Stimulated activated CD8-positive, alpha-beta memory T cell treated with anti-CD3 and anti-CD28 coated beads, Interleukin-4, amount 100 ng/mL, for 1 hour (primary cell): ENCODE measurements around the gene GABRD.
"Not testable (repeated sequence)": the region's sequence is repeated elsewhere in the genome, so short reads cannot be mapped to it uniquely, and the experiment has no call there.

Source experiments
- DNase-seq, 2 donors: peaks; one replicate each; pipeline ENCODE4 v3.0.0-alpha.2; 2020; ENCODE audit warnings: low read depth in 2 of 2, low spot score in 1 of 2

GABRD gene

GRCh38 chr1:2019172-2019543 lies at the start of gene GABRD:
GABRD (plus strand) TSS chr1:2019345; CDS start chr1:2019424, 79 bp downstream.
- DNase-seq = no peak

DNA sequence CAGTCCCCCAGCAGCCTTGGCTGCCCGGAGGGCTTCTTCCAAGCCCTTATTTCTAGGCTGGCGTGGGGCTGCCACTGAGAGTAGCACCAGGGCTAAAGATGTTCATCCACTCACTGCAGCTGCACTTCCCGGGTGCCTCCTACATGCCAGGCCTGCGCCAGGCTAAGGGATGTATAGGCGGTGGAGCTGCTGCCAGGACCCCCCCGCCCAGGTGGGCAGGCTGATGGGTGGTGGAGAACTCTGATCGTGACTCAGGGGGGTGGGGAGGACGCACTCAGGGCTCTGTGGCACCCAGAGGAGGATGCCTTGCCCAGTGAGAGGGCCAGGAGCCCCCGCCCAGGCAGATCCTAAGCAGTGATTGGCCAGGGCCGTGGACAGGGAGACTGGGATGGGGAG lies 49.6 kb upstream of the GABRD start:
- no peak for DNase-seq

DNA sequence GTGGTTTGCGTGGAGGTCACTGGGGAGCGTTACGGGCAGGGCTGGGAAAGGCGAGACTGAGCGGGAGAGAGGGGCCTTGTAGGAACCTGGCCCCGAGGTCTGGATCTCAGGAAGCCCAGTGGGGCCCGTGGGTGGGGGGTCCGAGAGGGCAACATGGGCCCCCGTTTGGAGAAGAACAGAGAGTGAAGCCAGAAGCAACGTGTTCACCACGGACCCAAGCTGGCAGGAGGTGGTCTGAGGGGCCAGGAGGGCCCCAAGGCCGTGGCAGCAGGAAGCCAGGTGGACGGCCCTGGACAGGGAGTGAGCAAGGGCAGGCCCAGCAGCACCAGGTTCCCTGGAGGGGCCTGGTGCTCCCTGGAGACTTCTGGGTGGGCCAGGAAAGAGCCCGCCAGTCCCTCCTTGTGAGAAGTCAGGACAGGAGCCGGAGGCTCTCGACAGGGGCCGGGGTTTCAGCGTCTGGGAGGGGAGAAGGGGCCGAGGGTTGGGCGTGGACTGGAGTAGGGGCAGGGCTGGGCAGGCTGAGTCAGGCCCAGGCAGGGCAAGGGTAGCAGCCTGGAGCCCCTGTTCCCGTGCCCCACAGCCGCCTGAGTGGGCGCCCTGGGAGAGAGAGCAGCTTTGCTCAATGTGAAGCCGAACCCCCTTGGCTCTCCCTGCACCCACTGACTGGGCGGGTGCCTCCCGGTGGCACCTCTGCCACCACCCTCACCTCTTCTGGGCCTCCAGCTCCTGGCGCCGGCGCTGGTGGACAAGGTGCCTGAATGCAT lies 49.0 kb upstream of the GABRD start:
- no peak for DNase-seq

DNA sequence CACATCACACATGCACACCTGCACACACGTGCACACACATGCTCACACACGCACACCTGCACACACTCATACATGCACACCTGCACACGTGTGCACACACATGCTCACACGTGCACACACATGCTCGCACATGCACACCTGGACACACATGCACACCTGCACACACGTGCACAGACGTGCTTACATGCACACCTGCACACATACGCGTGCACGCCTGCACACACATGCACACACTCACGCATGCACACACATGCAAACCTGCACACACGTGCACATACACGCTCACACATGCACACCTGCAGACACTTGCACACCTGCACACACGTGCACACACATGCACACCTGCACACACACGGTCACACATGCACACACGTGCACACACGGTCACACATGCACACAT lies 48.1 kb upstream of the GABRD start:
- no peak for DNase-seq

DNA sequence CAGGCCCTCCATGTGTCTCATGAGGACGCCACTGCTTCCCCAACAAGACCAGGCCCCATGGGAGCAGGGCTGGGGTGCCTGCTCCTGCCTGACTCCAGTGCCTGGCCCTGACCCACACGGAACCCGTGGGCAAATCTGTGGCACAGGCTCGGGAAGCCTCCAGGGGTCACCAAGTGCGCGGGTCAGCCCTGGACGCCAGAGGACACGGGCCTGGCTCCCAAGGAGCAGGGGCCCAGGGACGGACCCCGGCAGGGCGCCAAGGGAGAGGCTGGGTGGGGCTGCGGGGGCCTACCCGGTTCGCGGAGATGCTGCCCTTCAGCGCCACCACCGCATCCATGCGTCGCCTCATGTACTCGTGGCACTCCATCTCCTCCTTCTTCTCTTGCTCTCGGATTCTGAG lies 47.5 kb upstream of the GABRD start:
- DNase-seq = no peak

DNA sequence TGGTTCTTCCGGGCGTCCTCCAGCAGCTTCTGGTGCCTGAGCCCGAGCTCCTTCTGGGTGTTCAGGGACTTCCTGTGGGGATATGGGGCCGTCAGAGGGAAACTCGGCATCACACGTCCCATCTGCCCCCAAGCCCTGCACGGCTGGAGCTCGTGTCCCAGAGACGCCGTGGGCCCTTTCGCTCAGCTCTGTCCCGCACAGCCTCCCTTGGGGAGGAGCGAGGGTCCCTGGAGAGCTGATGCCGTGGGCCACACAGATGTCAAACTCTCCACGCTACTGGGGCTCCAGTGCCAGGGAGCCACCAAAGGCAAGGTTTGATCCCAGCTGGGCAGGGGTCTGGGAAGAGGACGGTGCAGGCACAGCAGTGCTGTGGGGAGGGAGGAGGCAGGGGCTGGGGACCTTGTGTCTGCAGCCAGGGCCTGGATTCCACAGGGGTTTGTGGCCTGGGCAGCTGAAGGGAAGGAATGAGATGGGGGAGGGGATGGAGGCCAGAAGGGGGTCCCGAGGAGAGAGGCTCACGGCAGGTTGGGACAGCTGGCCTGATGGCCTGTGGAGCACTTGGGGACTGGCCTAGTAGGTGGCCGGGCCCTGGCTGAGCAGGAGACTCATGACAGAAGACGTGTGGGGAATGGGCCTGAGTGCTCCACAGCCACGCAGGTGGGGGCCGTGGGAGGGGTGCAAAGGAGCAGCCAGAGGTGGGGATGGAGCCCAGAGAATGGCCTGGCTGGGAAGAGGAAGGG lies 46.0 kb upstream of the GABRD start:
- no peak for DNase-seq

DNA sequence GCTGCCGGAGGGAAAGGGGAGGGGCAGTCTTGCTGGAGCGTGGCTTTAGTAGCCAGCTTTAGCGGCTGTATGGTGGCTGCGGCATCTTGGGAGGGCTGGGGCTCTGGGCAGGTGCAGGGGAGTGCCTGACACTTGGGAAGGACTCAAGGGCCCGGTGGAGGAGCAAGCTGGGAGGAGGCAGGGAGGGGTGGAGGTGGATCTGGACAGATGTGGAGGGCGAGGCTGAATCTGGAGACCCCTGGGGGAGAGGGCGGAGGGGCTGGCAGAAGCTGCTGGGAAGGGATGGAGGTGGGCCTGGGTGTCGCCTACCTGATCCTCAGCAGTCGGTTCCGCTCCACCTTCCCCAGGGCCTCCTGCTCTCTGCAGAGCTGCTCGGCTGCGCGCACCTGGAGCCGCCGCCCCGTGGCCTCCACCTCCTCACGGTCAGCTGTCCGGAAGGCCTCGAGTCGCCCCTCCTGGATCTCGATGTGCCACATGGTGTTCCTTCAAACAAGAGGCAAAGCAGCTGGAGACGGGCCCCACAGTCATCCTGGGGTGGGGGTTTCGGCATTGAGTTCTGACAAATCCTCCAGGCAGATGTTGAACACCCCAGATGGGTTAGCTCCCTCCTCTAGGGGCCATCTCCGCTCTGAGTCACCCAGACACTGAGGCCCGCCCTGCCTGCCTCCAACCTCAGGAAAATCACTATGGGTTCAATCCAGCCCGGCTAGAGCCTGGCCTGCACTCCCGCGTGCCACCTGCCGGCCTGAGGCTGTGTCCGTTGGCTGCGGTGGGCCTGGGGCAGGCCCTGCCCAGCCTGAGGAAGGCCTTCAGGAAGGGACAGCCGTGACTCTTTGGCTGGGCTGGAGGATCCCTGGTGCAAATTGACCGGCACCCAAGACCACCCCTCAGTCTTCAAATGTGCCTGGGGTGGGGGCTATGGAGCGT lies 45.2 kb upstream of the GABRD start:
- DNase-seq = no peak

GRCh38 chr1:1974834-1975233 lies 44.3 kb upstream of the GABRD start:
- no peak for DNase-seq

DNA sequence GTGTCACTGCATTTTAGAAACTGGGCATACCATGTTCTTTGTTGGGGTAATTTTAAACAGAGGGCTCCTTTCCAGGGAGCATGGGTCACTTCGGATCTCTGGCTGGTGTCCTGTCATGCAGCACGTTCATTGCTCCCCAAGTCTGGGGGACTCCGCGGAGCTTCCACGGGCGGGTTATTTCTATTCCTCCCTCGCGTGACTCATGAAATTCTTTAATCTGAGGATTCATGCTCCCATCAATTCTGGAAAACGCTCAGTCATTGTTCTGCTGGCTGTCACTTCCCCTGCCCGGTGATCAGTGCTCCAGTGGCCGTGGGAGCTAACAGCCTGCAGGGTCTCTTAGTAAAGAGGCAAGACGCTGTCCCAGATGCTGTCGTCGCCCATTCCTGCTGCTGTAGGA lies 43.6 kb upstream of the GABRD start:
- no peak for DNase-seq

DNA sequence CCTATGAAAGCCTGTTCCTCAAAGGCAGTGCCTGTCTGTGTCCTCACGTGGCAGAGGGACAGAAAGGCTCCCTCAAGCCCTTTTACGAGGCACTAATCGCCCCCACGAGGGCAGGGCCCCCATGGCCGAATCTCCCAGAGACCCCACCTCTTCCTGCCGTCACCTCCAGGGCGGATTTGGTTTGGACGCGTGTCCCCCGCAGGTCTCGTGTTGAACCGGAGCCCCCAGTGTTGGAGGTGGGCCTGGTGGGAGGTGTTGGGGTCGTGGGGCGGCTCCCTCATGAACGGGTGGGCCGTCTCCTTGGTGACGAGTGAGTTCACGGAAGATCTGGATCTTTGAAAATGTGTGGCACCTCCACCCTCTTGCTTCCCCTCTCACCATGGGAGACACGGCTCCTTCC lies 43.1 kb upstream of the GABRD start:
- no peak for DNase-seq

GRCh38 chr1:1978108-1978507 lies 41.0 kb upstream of the GABRD start:
- no peak for DNase-seq

- not testable (repeated sequence) for DNase-seq
Measured at GRCh38 chr1:1978690-1979481, 40.3 kb upstream of the GABRD start.

GRCh38 chr1:1979482-1980165 lies 39.5 kb upstream of the GABRD start:
- DNase-seq = no peak

GRCh38 chr1:1980467-1981141 lies 38.5 kb upstream of the GABRD start:
- DNase-seq = no peak

DNA sequence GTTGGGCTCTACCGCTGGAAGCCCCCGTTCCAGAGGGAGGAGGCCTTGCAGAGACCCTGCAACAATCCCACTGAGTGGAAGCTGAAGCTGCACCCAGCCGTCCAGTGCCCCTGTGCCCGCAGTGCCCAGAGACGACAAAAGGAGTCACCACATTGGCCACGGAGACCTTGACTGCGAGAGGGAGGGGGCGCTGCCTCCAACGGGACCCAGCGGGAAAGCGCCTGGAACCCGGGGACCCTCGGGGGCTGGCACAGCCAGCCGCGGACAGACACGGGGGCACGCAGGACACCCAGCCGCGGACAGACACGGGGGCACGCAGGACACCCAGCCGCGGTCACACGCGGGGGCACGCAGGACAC lies 38.0 kb upstream of the GABRD start:
- no peak for DNase-seq

DNA sequence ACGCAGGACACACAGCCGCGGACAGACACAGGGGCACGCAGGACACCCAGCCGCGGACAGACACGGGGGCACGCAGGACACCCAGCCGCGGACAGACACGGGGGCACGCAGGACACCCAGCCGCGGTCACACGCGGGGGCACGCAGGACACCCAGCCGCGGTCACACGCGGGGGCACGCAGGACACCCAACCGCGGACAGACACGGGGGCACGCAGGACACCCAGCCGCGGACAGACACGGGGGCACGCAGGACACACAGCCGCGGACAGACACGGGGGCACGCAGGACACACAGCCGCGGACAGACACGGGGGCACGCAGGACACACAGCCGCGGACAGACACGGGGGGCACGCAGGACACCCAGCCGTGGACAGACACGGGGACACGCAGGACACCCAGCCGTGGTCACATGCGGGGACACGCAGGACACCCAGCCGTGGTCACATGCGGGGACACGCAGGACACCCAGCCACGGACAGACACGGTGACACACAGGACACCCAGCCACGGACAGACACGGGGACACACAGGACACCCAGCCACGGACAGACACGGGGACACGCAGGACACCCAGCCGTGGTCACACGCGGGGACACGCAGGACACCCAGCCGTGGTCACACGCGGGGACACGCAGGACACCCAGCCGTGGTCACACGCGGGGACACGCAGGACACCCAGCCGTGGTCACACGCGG lies 37.4 kb upstream of the GABRD start:
- not testable (repeated sequence) for DNase-seq

- DNase-seq = no peak
Measured at GRCh38 chr1:1982379-1983232, 36.5 kb upstream of the GABRD start.

DNA sequence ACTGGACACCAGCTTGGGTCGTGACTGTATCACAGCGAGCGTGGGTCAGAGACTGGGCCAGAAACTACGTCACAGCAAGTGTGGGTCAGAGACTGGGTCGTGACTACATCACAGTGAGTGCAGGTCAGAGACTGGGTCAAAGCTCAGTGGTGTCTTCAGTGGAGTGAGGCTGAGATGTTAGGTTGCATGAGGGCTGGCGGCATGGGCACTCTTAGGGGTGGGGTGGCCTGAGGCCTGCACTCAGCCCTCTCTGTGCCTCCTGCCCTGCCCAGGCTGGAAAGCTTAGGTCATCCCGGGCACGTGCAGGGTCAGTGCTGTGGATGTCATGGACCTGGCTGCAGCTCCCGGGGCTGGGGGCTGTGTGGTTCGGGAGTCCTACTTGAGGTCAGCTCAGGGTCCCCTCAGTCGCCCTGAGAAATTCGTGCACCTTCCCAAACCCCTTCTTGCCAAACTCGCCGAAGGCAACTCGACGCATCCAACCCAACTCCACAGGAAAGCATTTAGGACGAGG lies 34.5 kb upstream of the GABRD start:
- DNase-seq = no peak
